ENCODE data around the gene SKI. TPM values are rescaled to one million over a fixed set of nuclear protein-coding genes. Genes with fewer than 3 reads are reported as not detected.

Gene SKI
- total RNA-seq, 1 experiment from 2014 or later: 89.5 TPM

- Histone ChIP-seq H3K79me2 (ENCODE audit: insufficient read depth, low read length) (no peaks in the 10 kb centered on the region; the same call in 1 of the 2 replicates), H4K5ac (ENCODE audit: insufficient read length, low read depth, low read length) (no peak overlapping the region), H3K79me1 (ENCODE audit: insufficient read depth, low read depth, low read length, poor library complexity, severe bottlenecking) (no peaks in the 10 kb centered on the region), H3K23me2 (ENCODE audit: insufficient read length, low read depth, low read length, poor library complexity, severe bottlenecking) (peaks cover 5% of the 10 kb centered on the region), H3K27me3 (ENCODE audit: insufficient read depth, low read length) (no peaks in the 10 kb centered on the region), H2AK5ac (ENCODE audit: insufficient read length, low read length) (no peak overlapping the region), H3K4me1 (ENCODE audit: insufficient read depth, low read length) (no peaks in the 10 kb centered on the region), H2BK5ac (ENCODE audit: insufficient read length, low read length) (no peak overlapping the region), H2BK15ac (ENCODE audit: low read depth, low read length) (no peak overlapping the region), H3K4me2 (ENCODE audit: insufficient read depth, insufficient read length, low read length) (no peak overlapping the region), H2BK120ac (ENCODE audit: low read depth, low read length, poor library complexity, severe bottlenecking) (no peak overlapping the region), H3K9me3 (ENCODE audit: control insufficient read depth, low read depth, low read length) (no peaks in the 10 kb centered on the region), H3K23ac (ENCODE audit: insufficient read length, low read depth, low read length) (no peak overlapping the region), H2BK20ac (ENCODE audit: low read depth, low read length, poor library complexity, severe bottlenecking) (no peak overlapping the region), H3K14ac (ENCODE audit: insufficient read depth, low read length) (no peak overlapping the region), H4K20me1 (ENCODE audit: control insufficient read depth, insufficient read depth, insufficient read length) (no peaks in the 10 kb centered on the region), H3K9ac (ENCODE audit: extremely low read depth, insufficient read length, low read length) (no peak overlapping the region), H3K56ac (ENCODE audit: insufficient read length, low read depth, low read length) (no peak overlapping the region), H3K27ac (ENCODE audit: insufficient read length, low read depth, low read length) (no peak overlapping the region), H4K8ac (replicated peaks; ENCODE audit: insufficient read length, low read depth, low read length) (no peak overlapping the region), H3K4ac (ENCODE audit: low read depth, low read length) (no peak overlapping the region), H2AFZ (ENCODE audit: low read length) (no peak overlapping the region), H3K18ac (ENCODE audit: insufficient read length, low read depth, low read length) (no peak overlapping the region), H3T11ph (ENCODE audit: low read length) (no peak overlapping the region), H2BK12ac (ENCODE audit: insufficient read length, low read depth, low read length) (no peak overlapping the region), H4K91ac (ENCODE audit: insufficient read length, low read depth, low read length) (no peak overlapping the region)
- WGBS (ENCODE audit: extremely low coverage, insufficient read length, low lambda C conversion rate): no CpG with 5 or more reads among the region's 19 CpGs
- Mint-ChIP-seq H3K27me3 (ENCODE audit: low read depth) (no peaks in the 10 kb centered on the region), H3K36me3 (ENCODE audit: insufficient read depth in 1 of 3, low read depth in 3 of 3) (peaks cover 7 to 20% (median 15%) of the 10 kb centered on the region in 3 experiments; a peak in 6 of 7 replicates), H3K9me3 (no peaks in the 10 kb centered on the region), H3K27ac (0 out of 7 replicates have a peak overlapping the region, but pooled peaks of 1 of the 3 experiments have one; percentile 20), H3K4me3 (peak overlapping the region in 1 of 2 experiments; percentile 24; a peak in 1 of 5 replicates), H3K4me1 (peaks cover 10 to 12% of the 10 kb centered on the region in 2 experiments; a peak in 3 of 4 replicates)
- TF ChIP-seq, protein P1, sequence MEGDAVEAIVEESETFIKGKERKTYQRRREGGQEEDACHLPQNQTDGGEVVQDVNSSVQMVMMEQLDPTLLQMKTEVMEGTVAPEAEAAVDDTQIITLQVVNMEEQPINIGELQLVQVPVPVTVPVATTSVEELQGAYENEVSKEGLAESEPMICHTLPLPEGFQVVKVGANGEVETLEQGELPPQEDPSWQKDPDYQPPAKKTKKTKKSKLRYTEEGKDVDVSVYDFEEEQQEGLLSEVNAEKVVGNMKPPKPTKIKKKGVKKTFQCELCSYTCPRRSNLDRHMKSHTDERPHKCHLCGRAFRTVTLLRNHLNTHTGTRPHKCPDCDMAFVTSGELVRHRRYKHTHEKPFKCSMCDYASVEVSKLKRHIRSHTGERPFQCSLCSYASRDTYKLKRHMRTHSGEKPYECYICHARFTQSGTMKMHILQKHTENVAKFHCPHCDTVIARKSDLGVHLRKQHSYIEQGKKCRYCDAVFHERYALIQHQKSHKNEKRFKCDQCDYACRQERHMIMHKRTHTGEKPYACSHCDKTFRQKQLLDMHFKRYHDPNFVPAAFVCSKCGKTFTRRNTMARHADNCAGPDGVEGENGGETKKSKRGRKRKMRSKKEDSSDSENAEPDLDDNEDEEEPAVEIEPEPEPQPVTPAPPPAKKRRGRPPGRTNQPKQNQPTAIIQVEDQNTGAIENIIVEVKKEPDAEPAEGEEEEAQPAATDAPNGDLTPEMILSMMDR (conservative IDR thresholded peaks at IDR 0.05): no peak
- DNase-seq: no peak
Observed at GRCh38 chr1:2190491-2190976, 37.6 kb upstream of the SKI start.
